Measurements from ENCODE around the gene CALU.

CALU gene

DNA sequence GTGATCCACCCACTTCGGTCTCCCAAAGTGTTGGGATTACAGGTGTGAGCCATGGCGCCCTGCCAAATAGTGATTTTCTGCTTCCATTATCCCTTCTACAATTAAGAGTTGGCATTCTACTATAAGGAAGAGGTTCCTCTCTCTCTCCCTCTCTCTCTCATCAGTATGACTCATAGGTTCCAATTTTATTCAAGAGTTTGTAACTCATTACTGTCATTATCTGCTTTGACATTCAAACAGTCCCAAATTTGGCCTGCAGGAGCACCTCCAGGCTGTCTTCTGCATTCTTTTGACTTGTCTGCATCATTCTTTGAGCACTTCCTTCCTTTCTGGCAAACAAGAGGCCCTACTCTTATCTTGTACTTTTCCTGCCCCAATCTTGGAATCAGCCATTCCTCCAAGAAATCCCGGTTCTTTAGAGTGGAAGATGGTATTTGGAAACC is 33.2 kb upstream of the CALU start:
- DNase-seq (ENCODE audit: low read depth), result peak; percentile 19

DNA sequence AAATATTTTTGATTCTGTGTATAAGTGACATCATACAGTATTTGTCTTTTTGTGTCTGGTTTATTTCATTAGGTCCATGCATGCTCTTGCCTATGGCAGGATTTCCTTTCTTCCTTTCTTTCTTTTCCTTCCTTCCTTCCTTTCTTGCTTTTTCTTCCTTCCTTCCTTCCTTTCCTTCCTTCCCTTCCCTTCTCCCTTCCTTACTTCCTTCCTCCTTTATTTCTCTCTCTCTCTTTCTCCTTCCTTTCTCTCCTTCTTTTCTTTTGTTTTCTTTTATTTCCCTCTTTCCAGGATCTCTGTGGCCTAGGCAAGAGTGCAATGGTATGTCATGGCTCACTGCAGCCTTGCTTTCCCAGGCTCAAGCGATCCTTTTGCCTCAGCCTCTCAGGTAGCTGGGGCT is 31.4 kb upstream of the CALU start:
- DNase-seq (ENCODE audit: low read depth), result no peak
- no peak for TF ChIP-seq MYC (IDR thresholded peaks at IDR 0.05; ENCODE audit: low read depth, low read length)
- TF ChIP-seq, protein P1, sequence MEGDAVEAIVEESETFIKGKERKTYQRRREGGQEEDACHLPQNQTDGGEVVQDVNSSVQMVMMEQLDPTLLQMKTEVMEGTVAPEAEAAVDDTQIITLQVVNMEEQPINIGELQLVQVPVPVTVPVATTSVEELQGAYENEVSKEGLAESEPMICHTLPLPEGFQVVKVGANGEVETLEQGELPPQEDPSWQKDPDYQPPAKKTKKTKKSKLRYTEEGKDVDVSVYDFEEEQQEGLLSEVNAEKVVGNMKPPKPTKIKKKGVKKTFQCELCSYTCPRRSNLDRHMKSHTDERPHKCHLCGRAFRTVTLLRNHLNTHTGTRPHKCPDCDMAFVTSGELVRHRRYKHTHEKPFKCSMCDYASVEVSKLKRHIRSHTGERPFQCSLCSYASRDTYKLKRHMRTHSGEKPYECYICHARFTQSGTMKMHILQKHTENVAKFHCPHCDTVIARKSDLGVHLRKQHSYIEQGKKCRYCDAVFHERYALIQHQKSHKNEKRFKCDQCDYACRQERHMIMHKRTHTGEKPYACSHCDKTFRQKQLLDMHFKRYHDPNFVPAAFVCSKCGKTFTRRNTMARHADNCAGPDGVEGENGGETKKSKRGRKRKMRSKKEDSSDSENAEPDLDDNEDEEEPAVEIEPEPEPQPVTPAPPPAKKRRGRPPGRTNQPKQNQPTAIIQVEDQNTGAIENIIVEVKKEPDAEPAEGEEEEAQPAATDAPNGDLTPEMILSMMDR (IDR thresholded peaks at IDR 0.05; ENCODE audit: low read depth, low read length), result no peak
- TF ChIP-seq, protein P2, sequence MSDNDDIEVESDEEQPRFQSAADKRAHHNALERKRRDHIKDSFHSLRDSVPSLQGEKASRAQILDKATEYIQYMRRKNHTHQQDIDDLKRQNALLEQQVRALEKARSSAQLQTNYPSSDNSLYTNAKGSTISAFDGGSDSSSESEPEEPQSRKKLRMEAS (IDR thresholded peaks at IDR 0.05; ENCODE audit: low read depth, low read length), result no peak
- no peak for TF ChIP-seq POLR2A (IDR thresholded peaks at IDR 0.05; ENCODE audit: extremely low read depth, insufficient read length)
- no peak overlapping the region for H3K4me3 ChIP-seq (ENCODE audit: low read depth, low read length)

More for the DNA sequence above, 33.2 kb upstream of the CALU start:
- no peak for TF ChIP-seq POLR2A (IDR thresholded peaks at IDR 0.05; ENCODE audit: extremely low read depth, insufficient read length)
- TF ChIP-seq, protein P2 (IDR thresholded peaks at IDR 0.05; ENCODE audit: low read depth, low read length), result no peak
- TF ChIP-seq, protein P1 (IDR thresholded peaks at IDR 0.05; ENCODE audit: low read depth, low read length), result no peak
- TF ChIP-seq MYC (IDR thresholded peaks at IDR 0.05; ENCODE audit: low read depth, low read length), result no peak
- H3K4me3 ChIP-seq (ENCODE audit: low read depth, low read length), result no peak overlapping the region

DNA sequence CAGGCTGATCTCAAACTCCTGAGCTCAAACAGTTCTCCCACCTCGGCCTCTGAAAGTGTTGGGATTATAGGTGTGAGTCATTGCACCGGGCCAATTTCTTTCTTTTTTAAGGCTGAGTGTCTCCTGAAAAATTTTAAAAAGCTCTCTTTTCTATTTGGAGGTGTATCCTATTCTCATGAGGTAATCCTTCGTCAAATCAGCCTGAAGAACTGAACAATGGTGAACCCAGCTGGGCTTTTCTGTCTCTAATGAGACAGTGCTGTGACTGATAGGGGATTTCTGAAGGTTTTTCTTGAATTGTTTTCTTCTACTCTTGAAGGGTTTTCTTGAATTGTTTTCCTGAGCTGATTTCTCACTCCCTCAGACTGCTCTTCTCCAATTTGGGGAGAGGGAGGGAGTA is 30.9 kb upstream of the CALU start:
- TF ChIP-seq MYC (IDR thresholded peaks at IDR 0.05; ENCODE audit: low read depth, low read length), result no peak
- TF ChIP-seq, protein P2 (IDR thresholded peaks at IDR 0.05; ENCODE audit: low read depth, low read length), result no peak
- TF ChIP-seq POLR2A (IDR thresholded peaks at IDR 0.05; ENCODE audit: extremely low read depth, insufficient read length), result no peak
- TF ChIP-seq, protein P1 (IDR thresholded peaks at IDR 0.05; ENCODE audit: low read depth, low read length), result no peak
- H3K4me3 ChIP-seq (ENCODE audit: low read depth, low read length), result no peak overlapping the region
- DNase-seq (ENCODE audit: low read depth), result no peak

DNA sequence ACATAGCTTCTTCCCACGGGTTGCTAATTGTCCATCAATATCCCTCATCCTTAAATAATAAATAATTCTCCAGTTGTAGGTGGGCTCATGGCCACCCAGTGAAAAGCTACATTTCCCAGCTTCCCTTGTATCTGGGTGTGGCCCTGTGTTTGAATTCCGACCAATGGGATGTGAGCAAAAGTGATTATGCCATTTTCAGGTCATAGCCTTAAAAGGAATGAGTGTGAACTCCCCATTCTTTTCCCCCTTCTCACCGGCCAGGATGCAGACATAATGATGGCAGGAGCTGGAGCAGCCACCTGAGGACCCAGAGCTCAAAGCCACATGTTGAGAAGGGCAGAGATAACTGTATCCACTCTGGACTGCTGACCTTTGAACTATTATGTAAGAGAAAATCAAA is 30.3 kb upstream of the CALU start:
- DNase-seq (ENCODE audit: low read depth), result no peak
- no peak for TF ChIP-seq POLR2A (IDR thresholded peaks at IDR 0.05; ENCODE audit: extremely low read depth, insufficient read length)
- TF ChIP-seq MYC (IDR thresholded peaks at IDR 0.05; ENCODE audit: low read depth, low read length), result no peak
- TF ChIP-seq, protein P1 (IDR thresholded peaks at IDR 0.05; ENCODE audit: low read depth, low read length), result no peak
- TF ChIP-seq, protein P2 (IDR thresholded peaks at IDR 0.05; ENCODE audit: low read depth, low read length), result no peak
- no peak overlapping the region for H3K4me3 ChIP-seq (ENCODE audit: low read depth, low read length)

DNA sequence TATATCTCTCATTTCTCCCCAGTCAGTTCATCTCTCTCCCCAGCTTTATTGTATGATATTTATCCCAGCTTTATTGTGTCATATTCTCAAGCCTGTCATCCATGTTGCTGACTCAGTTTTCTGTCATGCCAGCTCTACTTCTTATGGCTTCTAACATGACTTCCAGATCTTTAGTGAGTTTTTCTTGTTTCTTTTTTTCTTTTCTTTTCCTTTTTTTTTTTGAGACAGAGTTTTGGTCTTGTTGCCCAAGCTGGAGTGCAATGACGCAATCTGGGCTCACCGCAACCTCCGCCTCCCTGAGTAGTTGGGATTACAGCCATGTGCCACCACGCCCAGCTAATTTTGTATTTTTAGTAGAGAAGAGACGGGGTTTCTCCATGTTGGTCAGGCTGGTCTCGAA is 28.7 kb upstream of the CALU start:
- peak; percentile 83 for DNase-seq (ENCODE audit: low read depth)
- no peak overlapping the region for H3K4me3 ChIP-seq (ENCODE audit: low read depth, low read length)
- TF ChIP-seq MYC (IDR thresholded peaks at IDR 0.05; ENCODE audit: low read depth, low read length) (no peak), POLR2A (IDR thresholded peaks at IDR 0.05; ENCODE audit: extremely low read depth, insufficient read length) (no peak)
- TF ChIP-seq, protein P2 (IDR thresholded peaks at IDR 0.05; ENCODE audit: low read depth, low read length), result no peak
- TF ChIP-seq, protein P1 (IDR thresholded peaks at IDR 0.05; ENCODE audit: low read depth, low read length), result no peak
